Prostate gland (tissue), 2 donors: ENCODE data around the gene INSL6. TPM values are rescaled to one million over a fixed set of nuclear protein-coding genes. Genes with fewer than 3 reads are reported as not detected.
"Not testable (repeated sequence)": the region's sequence is repeated elsewhere in the genome, so short reads cannot be mapped to it uniquely, and the experiment has no call there.

Experiments used
- DNase-seq: peaks from one replicate; pipeline ENCODE4 v3.0.0-alpha.2; 2019; ENCODE audit warnings: low spot score
- H3K27ac ChIP-seq, 2 donors: fragments of 200-600 bp; sonication (generic); 2 replicates each; pipeline ENCODE4 v1.5.1; 2017 to 2019
- H3K27me3 ChIP-seq: fragments of 200-600 bp; sonication (generic); replicated peaks from 2 replicates; pipeline ENCODE4 v1.5.1; 2019; ENCODE audit not compliant: insufficient read depth
- H3K36me3 ChIP-seq, 2 donors: fragments of 200-600 bp; sonication (generic); 1 replicate in 1 of 2; 2 replicates in 1 of 2; pipeline versions ENCODE4 v1.5.1 to v1.8.1; 2017 to 2019
- H3K4me1 ChIP-seq: fragments of 200-600 bp; sonication (generic); replicated peaks from 2 replicates; pipeline ENCODE4 v1.5.1; 2019
- H3K4me3 ChIP-seq, 2 donors: fragments of 200-600 bp; sonication (generic); 2 replicates each; pipeline ENCODE4 v1.5.1; 2017 to 2019
- H3K9me3 ChIP-seq: fragments of 200-600 bp; sonication (generic); 2 replicates; pipeline ENCODE4 v1.5.1; 2017
- POLR2A ChIP-seq: fragments of 450-650 bp; IDR thresholded peaks from one replicate; pipeline ENCODE4 v1.6.1; 2016; ENCODE audit warnings: antibody characterized with exemption, mild to moderate bottlenecking
- POLR2AphosphoS5 ChIP-seq: sonication (generic); formaldehyde crosslinking; IDR thresholded peaks from one replicate; pipeline ENCODE4 v1.6.1; 2017; ENCODE audit warnings: antibody characterized with exemption
- WGBS: methylation state at CpG from one replicate; pipeline ENCODE4 v1.1.5; 2018; 5-methylcytosine and 5-hydroxymethylcytosine counted together
- intact Hi-C: fragments of 100-400 bp; cut with DNase I; formaldehyde crosslinking; loops from one replicate; pipeline ENCODE4 v1.14.2; 2022
- total RNA-seq, 2 donors: library from RNA; depleted of rRNA; stranded (reverse); fragments of >200 nt; gene quantifications; one replicate each; pipeline ENCODE4 v1.1.0, GENCODE V29; 2016
- TF ChIP-seq, protein P1 (sequence below), 4 experiments: fragments of 200-600 bp in 2 of 4; fragments of 450-650 bp in 2 of 4; sonication (generic) in 2 of 4; IDR thresholded peaks; 1 replicate in 3 of 4; 2 replicates in 1 of 4; pipeline ENCODE4 v1.5.1; 2016 to 2019; ENCODE audit warnings: antibody characterized with exemption in 4 of 4, mild to moderate bottlenecking in 2 of 4, moderate library complexity in 2 of 4

The INSL6 gene
- total RNA-seq, 2 donors from 2014 or later = 8.9 TPM; not detected in 1

DNA sequence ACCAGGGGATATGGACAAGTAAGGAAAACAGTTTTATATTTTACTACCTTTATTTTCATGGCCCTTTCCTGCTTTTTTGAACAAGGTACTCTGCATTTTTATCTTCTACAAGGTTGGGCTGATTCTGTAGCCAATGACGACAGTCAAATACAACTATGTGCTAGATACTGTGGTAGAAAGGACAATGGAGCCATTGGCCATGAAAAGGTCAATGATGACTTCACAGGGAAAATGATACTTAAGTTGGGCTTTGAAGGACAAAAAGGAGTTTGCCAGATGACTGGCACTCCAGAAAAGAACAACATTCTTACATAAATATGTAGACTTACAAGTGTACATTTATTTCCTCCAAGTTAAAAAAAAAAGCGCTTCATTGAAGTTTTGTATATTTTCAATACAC lies 663 bp downstream of the INSL6 start:
- Histone ChIP-seq H3K9me3 (no peaks in the 10 kb centered on the region), H3K27ac (no peak overlapping the region), H3K36me3 (no peaks in the 10 kb centered on the region), H3K4me1 (no peaks in the 10 kb centered on the region), H3K4me3 (no peak overlapping the region), H3K27me3 (no peaks in the 10 kb centered on the region)
- TF ChIP-seq POLR2AphosphoS5 (no peak), POLR2A (no peak)
- TF ChIP-seq, protein P1, sequence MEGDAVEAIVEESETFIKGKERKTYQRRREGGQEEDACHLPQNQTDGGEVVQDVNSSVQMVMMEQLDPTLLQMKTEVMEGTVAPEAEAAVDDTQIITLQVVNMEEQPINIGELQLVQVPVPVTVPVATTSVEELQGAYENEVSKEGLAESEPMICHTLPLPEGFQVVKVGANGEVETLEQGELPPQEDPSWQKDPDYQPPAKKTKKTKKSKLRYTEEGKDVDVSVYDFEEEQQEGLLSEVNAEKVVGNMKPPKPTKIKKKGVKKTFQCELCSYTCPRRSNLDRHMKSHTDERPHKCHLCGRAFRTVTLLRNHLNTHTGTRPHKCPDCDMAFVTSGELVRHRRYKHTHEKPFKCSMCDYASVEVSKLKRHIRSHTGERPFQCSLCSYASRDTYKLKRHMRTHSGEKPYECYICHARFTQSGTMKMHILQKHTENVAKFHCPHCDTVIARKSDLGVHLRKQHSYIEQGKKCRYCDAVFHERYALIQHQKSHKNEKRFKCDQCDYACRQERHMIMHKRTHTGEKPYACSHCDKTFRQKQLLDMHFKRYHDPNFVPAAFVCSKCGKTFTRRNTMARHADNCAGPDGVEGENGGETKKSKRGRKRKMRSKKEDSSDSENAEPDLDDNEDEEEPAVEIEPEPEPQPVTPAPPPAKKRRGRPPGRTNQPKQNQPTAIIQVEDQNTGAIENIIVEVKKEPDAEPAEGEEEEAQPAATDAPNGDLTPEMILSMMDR (IDR thresholded peaks at IDR 0.05) = no peak
- WGBS = 95% methylated on average over 2 of the region's 2 CpGs
- intact Hi-C loops = loop anchor here (5.0 kb wide), 1 partner anchor 413 kb away; no protein-coding TSS in a partner anchor
- no peak for DNase-seq

DNA sequence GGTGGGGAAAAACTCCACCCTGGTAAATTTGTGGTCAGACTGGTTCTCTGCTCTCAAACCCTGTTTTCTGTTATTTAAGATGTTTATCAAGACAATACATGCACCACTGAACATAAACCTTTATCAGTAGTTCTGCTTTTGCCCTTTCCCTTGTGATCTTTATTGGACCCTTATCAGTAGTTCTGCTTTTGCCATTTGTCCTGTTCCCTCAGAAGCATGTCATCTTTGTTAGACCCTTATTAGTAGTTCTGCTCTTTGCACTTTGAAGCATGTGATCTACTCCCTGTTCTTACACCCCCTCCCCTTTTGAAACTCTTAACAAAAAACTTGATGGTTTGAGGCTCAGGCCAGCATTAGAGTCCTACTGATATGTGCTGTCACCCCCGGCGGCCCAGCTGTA lies 4.8 kb downstream of the INSL6 start:
- H3K4me1 ChIP-seq, H3K27ac ChIP-seq, H3K36me3 ChIP-seq, H3K27me3 ChIP-seq, H3K4me3 ChIP-seq, H3K9me3 ChIP-seq, intact Hi-C loops, DNase-seq: not testable (repeated sequence)
- WGBS = 80% methylated on average over 2 of the region's 2 CpGs

DNA sequence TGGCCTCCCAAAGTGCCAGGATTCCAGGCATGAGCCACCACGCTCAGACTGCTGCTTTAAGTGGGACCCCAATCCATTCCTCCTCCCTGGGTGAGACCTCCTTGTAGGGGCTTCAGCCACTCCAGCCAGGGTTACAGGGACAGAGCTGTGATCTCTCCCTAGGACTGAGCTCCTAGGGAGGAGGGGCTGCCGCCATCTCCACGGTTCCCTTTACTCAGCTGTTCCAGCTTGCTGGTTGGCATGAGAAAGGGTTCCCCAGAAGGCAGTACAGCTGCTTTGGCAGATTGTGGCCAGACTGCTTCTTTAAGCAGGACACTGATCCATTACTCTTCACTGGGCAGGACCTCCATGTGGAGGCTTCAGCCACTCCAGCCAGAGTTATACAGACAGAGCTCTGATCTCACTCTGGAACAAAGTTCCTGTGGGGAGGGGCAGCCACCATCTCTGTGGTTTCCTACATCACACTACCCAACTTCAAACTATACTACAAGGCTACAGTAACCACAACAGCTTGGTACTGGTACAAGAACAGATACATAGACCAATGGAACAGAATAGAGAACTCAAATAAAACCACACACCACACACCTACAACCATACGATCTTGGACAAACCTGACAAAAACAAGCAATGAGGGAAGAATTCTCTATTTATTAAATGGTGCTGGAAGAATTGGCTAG lies 7.2 kb downstream of the INSL6 start:
- 92% methylated on average over 3 of the region's 4 CpGs for WGBS
- TF ChIP-seq POLR2A (no peak), POLR2AphosphoS5 (no peak)
- TF ChIP-seq, protein P1 (IDR thresholded peaks at IDR 0.05) = no peak
- H3K27ac ChIP-seq = no peak overlapping the region
- H3K4me1 ChIP-seq = no peaks in the 10 kb centered on the region
- H3K36me3 ChIP-seq = no peaks in the 10 kb centered on the region
- no peaks in the 10 kb centered on the region for H3K27me3 ChIP-seq
- no peak overlapping the region for H3K4me3 ChIP-seq
- no peak for DNase-seq
- intact Hi-C loops = no loop called here
- no peaks in the 10 kb centered on the region for H3K9me3 ChIP-seq

GRCh38 chr9:5146241-5146640 lies 39.2 kb downstream of the INSL6 start:
- intact Hi-C loops = no loop called here
- WGBS = 89% methylated on average over 1 of the region's 1 CpG
- DNase-seq = no peak
- Histone ChIP-seq H3K27me3 (no peaks in the 10 kb centered on the region), H3K9me3 (no peaks in the 10 kb centered on the region), H3K4me1 (no peaks in the 10 kb centered on the region), H3K4me3 (no peak overlapping the region), H3K36me3 (no peaks in the 10 kb centered on the region), H3K27ac (no peak overlapping the region)
- TF ChIP-seq POLR2AphosphoS5 = no peak
- no peak for TF ChIP-seq POLR2A
- TF ChIP-seq, protein P1 (IDR thresholded peaks at IDR 0.05) = no peak

DNA sequence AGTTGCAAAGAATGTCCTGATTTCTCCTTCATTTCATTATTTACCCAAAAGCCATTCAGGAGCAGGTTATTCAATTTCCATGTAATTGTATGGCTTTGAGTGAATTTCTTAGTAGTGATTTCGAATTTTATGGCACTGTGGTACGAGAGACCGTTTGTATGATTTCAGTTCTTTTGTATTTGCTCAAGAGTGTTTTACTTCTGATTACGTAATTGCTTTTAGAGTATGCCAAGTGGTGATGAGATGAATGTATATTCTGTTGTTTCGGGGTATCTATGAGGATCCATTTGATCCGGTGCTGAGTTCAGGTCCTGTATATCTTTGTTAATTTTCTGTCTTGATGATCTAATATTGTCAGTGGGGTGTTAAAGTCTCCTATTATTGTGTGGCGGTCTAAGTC lies 41.2 kb downstream of the INSL6 start:
- DNase-seq = no peak
- H3K4me1 ChIP-seq = no peaks in the 10 kb centered on the region
- H3K4me3 ChIP-seq = no peak overlapping the region
- no peaks in the 10 kb centered on the region for H3K9me3 ChIP-seq
- intact Hi-C loops = no loop called here
- no peaks in the 10 kb centered on the region for H3K27me3 ChIP-seq
- WGBS = 80% methylated on average over 7 of the region's 7 CpGs
- H3K27ac ChIP-seq = no peak overlapping the region
- H3K36me3 ChIP-seq = no peaks in the 10 kb centered on the region
- TF ChIP-seq POLR2AphosphoS5 (no peak), POLR2A (no peak)
- TF ChIP-seq, protein P1 (IDR thresholded peaks at IDR 0.05) = no peak
